DND-41 (cell line): Measurements from ENCODE around the gene PTPRG.

ENCODE experiments used
- ATAC-seq: fragments of 200-7000 bp; cut with Tn5 transposase; 3 replicates; pipeline ENCODE4 v1.9.1; 2021; ENCODE audit warnings: low read depth; ENCODE audit not compliant: insufficient read depth
- DNase-seq: peaks from one replicate; pipeline ENCODE4 v3.0.0-alpha.2; 2020
- H2AFZ ChIP-seq: 2 replicates; pipeline ENCODE4 v1.6.0; 2012; ENCODE audit warnings: low read depth, low read length
- H3K27ac ChIP-seq: 2 replicates; pipeline ENCODE4 v1.5.1; 2012; ENCODE audit warnings: low read length, inconsistent platforms
- H3K27me3 ChIP-seq: fragments of 200-600 bp; sonication (generic); 2 replicates; pipeline ENCODE4 v1.6.0; 2012; ENCODE audit warnings: low read length, mild to moderate bottlenecking, inconsistent platforms; ENCODE audit not compliant: insufficient read depth, poor library complexity
- H3K36me3 ChIP-seq: 2 replicates; pipeline ENCODE4 v1.5.1; 2012; ENCODE audit warnings: low read length, inconsistent platforms; ENCODE audit not compliant: insufficient read depth
- H3K4me1 ChIP-seq: 2 replicates; pipeline ENCODE4 v1.5.1; 2012; ENCODE audit warnings: mild to moderate bottlenecking, low read length; ENCODE audit not compliant: insufficient read depth
- H3K4me2 ChIP-seq: 2 replicates; pipeline ENCODE4 v1.6.0; 2012; ENCODE audit warnings: mild to moderate bottlenecking, moderate library complexity, low read length, inconsistent platforms; ENCODE audit not compliant: insufficient read depth
- H3K4me3 ChIP-seq, 2 experiments: fragments of 200-600 bp in 1 of 2; shearing (Covaris generic) in 1 of 2; 2 replicates each; pipeline ENCODE4 v1.5.1; 2012 to 2016; ENCODE audit warnings: inconsistent platforms in 2 of 2, low read length in 2 of 2, mild to moderate bottlenecking in 2 of 2, low read depth in 1 of 2, moderate library complexity in 1 of 2
- H3K79me2 ChIP-seq: 2 replicates; pipeline ENCODE4 v1.6.0; 2012; ENCODE audit warnings: low read length, inconsistent platforms; ENCODE audit not compliant: insufficient read depth
- H3K9ac ChIP-seq: 2 replicates; pipeline ENCODE4 v1.6.0; 2012; ENCODE audit warnings: low read depth, mild to moderate bottlenecking, inconsistent platforms, low read length, moderate library complexity
- H3K9me3 ChIP-seq: 2 replicates; pipeline ENCODE4 v1.5.1; 2012; ENCODE audit warnings: low read length, moderate library complexity, mild to moderate bottlenecking, inconsistent platforms; ENCODE audit not compliant: insufficient read depth, severe bottlenecking
- H4K20me1 ChIP-seq: 2 replicates; pipeline ENCODE4 v1.6.0; 2012; ENCODE audit warnings: low read length; ENCODE audit not compliant: insufficient read depth
- EZH2 ChIP-seq: IDR thresholded peaks from 3 replicates; pipeline ENCODE4 v1.6.1; 2012; ENCODE audit warnings: borderline replicate concordance, low read depth, mild to moderate bottlenecking, moderate library complexity, low read length, inconsistent platforms; ENCODE audit not compliant: severe bottlenecking
- TF ChIP-seq, protein P1 (sequence below): IDR thresholded peaks from 2 replicates; pipeline ENCODE4 v1.5.1; 2012; ENCODE audit warnings: borderline replicate concordance, low read length, moderate library complexity, mild to moderate bottlenecking; ENCODE audit not compliant: poor library complexity, severe bottlenecking; ENCODE audit errors: extremely low read depth

The PTPRG gene

DNA sequence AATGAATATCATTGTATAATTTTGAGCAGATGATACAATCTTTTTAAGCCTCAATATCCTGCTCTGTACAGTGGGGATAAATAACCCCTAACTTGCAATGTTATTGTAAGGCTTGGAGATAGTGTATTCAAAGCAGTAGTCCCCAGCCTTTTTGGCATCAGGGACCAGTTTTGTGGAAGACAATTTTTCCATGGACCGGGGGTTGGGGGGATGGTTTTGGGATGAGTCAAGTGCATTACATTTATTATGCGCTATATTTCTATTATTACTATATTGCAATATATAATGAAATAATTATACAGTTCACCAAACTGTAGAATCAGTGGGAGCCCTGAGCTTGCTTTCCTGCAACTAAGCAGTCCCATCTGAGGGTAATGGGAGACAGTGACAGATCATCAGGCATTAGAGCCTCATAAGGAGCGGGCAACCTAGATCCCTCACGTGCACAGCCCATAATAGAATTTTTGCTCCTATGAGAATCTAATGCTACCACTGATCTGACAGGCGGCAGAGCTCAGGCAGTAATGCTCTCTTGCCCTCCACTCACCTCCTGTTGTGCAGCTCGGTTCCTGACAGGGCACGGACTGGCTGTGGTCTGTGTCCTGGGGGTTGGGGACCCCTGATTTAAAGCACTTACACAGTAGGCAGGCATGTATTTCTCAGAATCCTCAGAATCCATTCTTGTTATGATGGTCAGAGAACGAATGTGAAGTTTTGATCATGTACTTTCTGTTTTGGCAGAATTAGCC is 102.2 kb downstream of the PTPRG start:
- Histone ChIP-seq H3K27ac (0 out of 2 replicates have a peak overlapping the region, but pooled peaks have one; percentile 15), H3K4me1 (peaks cover 45% of the 10 kb centered on the region), H3K79me2 (0 out of 2 replicates have a peak, but pooled peaks cover 3% of the 10 kb centered on the region), H3K9me3 (no peaks in the 10 kb centered on the region), H3K4me3 (no peak overlapping the region), H4K20me1 (no peaks in the 10 kb centered on the region), H3K4me2 (no peak overlapping the region), H3K27me3 (no peaks in the 10 kb centered on the region), H3K36me3 (no peaks in the 10 kb centered on the region), H3K9ac (no peak overlapping the region), H2AFZ (no peak overlapping the region)
- DNase-seq (no peak), ATAC-seq (no peak)
- TF ChIP-seq, protein P1, sequence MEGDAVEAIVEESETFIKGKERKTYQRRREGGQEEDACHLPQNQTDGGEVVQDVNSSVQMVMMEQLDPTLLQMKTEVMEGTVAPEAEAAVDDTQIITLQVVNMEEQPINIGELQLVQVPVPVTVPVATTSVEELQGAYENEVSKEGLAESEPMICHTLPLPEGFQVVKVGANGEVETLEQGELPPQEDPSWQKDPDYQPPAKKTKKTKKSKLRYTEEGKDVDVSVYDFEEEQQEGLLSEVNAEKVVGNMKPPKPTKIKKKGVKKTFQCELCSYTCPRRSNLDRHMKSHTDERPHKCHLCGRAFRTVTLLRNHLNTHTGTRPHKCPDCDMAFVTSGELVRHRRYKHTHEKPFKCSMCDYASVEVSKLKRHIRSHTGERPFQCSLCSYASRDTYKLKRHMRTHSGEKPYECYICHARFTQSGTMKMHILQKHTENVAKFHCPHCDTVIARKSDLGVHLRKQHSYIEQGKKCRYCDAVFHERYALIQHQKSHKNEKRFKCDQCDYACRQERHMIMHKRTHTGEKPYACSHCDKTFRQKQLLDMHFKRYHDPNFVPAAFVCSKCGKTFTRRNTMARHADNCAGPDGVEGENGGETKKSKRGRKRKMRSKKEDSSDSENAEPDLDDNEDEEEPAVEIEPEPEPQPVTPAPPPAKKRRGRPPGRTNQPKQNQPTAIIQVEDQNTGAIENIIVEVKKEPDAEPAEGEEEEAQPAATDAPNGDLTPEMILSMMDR = no peak
- TF ChIP-seq EZH2 = no peak

- Histone ChIP-seq H3K36me3 (no peaks in the 10 kb centered on the region), H2AFZ (no peak overlapping the region), H3K4me2 (no peak overlapping the region), H3K4me1 (peaks cover 50% of the 10 kb centered on the region), H3K79me2 (0 out of 2 replicates have a peak, but pooled peaks cover 3% of the 10 kb centered on the region), H3K4me3 (no peak overlapping the region), H3K27me3 (no peaks in the 10 kb centered on the region), H3K9ac (no peak overlapping the region), H3K27ac (0 out of 2 replicates have a peak overlapping the region, but pooled peaks have one; percentile 15), H4K20me1 (no peaks in the 10 kb centered on the region), H3K9me3 (no peaks in the 10 kb centered on the region)
- ATAC-seq = no peak
- peak; percentile 10 for DNase-seq
- TF ChIP-seq, protein P1 = no peak
- no peak for TF ChIP-seq EZH2
Measured at GRCh38 chr3:61664105-61664482, 102.7 kb downstream of the PTPRG start.

DNA sequence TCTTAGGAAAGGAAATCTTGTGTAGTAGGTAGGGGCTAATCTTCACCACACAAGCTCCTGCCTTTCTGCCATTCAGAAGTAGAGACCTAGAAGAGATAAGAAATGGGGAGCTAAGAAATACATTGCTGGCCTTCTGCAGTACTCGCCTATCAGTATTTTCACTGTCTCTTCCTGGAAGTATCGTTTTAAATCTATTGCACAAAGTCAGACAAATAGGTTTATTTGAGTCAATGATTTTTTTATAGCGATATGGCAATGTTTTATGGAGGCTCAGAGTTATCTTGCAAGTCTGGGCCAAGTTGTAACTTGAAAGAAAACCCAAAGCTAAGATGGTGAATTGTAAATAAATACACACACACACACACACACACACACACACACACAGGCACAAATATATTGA is 103.8 kb downstream of the PTPRG start:
- H3K79me2 ChIP-seq = 0 out of 2 replicates have a peak, but pooled peaks cover 3% of the 10 kb centered on the region
- no peaks in the 10 kb centered on the region for H3K27me3 ChIP-seq
- no peak overlapping the region for H3K4me3 ChIP-seq
- peaks cover 60% of the 10 kb centered on the region for H3K4me1 ChIP-seq
- no peak overlapping the region for H3K9ac ChIP-seq
- H2AFZ ChIP-seq = no peak overlapping the region
- ATAC-seq (no peak), DNase-seq (no peak)
- H3K36me3 ChIP-seq = no peaks in the 10 kb centered on the region
- no peaks in the 10 kb centered on the region for H3K9me3 ChIP-seq
- no peak overlapping the region; the same call in 1 of the 2 replicates for H3K27ac ChIP-seq
- H4K20me1 ChIP-seq = no peaks in the 10 kb centered on the region
- H3K4me2 ChIP-seq = no peak overlapping the region
- TF ChIP-seq, protein P1 = no peak
